K562 (cell line): ENCODE measurements around the gene PIH1D1. TPM values are rescaled to one million over a fixed set of nuclear protein-coding genes. Genes with fewer than 3 reads are reported as not detected.
A peak's percentile ranks its signal among the peaks of the same experiment; 100 is the strongest.

Experiments used
- ARID2 ChIP-seq: fragments of 450-650 bp; IDR thresholded peaks from 2 replicates; pipeline ENCODE4 v1.6.1; 2017; ENCODE audit warnings: antibody characterized with exemption, mild to moderate bottlenecking
- ATF6 ChIP-seq: sonication (generic); formaldehyde crosslinking; IDR thresholded peaks from 2 replicates; pipeline ENCODE4 v1.4.0; 2020; ENCODE audit warnings: mild to moderate bottlenecking, missing genetic modification reagents
- ATF7 ChIP-seq: fragments of 450-650 bp; IDR thresholded peaks from 2 replicates; pipeline ENCODE4 v1.7.1; 2014; ENCODE audit warnings: mild to moderate bottlenecking, moderate library complexity
- BDP1 ChIP-seq: IDR thresholded peaks from 3 replicates; pipeline ENCODE4 v1.6.1; 2011; ENCODE audit not compliant: insufficient read length, insufficient read depth
- EP400 ChIP-seq: fragments of 450-650 bp; IDR thresholded peaks from 2 replicates; pipeline ENCODE4 v1.6.1; 2017; ENCODE audit warnings: antibody characterized with exemption, mild to moderate bottlenecking, moderate library complexity
- FOXM1 ChIP-seq, 2 experiments: fragments of 450-650 bp in 1 of 2; sonication (generic) in 1 of 2; formaldehyde crosslinking in 1 of 2; IDR thresholded peaks; 2 replicates each; pipeline versions ENCODE4 v1.6.1 to v1.9.0; 2017 to 2022; ENCODE audit warnings: low read depth in 2 of 2, mild to moderate bottlenecking in 2 of 2, missing genetic modification reagents in 1 of 2, moderate library complexity in 1 of 2
- KLF6 ChIP-seq: fragments of 250-450 bp; sonication (Bioruptor Pico); IDR thresholded peaks from 2 replicates; pipeline ENCODE4 v1.4.0; 2020; ENCODE audit warnings: mild to moderate bottlenecking, moderate library complexity, borderline replicate concordance
- LCOR ChIP-seq: sonication (generic); formaldehyde crosslinking; IDR thresholded peaks from 2 replicates; pipeline ENCODE4 v1.8.0; 2022; ENCODE audit warnings: mild to moderate bottlenecking, missing genetic modification reagents
- MAX ChIP-seq: sonication (generic); formaldehyde crosslinking; IDR thresholded peaks from 2 replicates; pipeline ENCODE4 v1.9.0; 2022; ENCODE audit warnings: mild to moderate bottlenecking, missing genetic modification reagents
- NR0B1 ChIP-seq: fragments of 450-650 bp; IDR thresholded peaks from one replicate; pipeline ENCODE4 v1.6.1; 2018; ENCODE audit warnings: mild to moderate bottlenecking, moderate library complexity; ENCODE audit not compliant: partially characterized antibody
- SRSF1 ChIP-seq: fragments of 200-400 bp; formaldehyde crosslinking; IDR thresholded peaks from 2 replicates; pipeline ENCODE4 v1.6.1; 2017; ENCODE audit warnings: mild to moderate bottlenecking, low read depth, low read length, moderate library complexity
- STAT5B ChIP-seq: fragments of 250-450 bp; sonication (Bioruptor Pico); IDR thresholded peaks from 2 replicates; pipeline ENCODE4 v1.8.0; 2021; ENCODE audit warnings: mild to moderate bottlenecking, inconsistent platforms
- ZBTB7A ChIP-seq: IDR thresholded peaks from 2 replicates; pipeline ENCODE4 v1.6.1; 2011; ENCODE audit warnings: low read depth, mild to moderate bottlenecking, low read length, moderate library complexity, borderline replicate concordance; ENCODE audit not compliant: control insufficient read depth
- ZNF143 ChIP-seq: sonication (generic); formaldehyde crosslinking; IDR thresholded peaks from 2 replicates; pipeline ENCODE4 v1.9.0; 2022; ENCODE audit warnings: mild to moderate bottlenecking, missing genetic modification reagents
- ZNF398 ChIP-seq: fragments of 250-450 bp; sonication (Bioruptor Pico); IDR thresholded peaks from 2 replicates; pipeline ENCODE4 v1.8.0; 2021; ENCODE audit warnings: moderate library complexity, mild to moderate bottlenecking, inconsistent platforms
- ZNF707 ChIP-seq: fragments of 250-450 bp; sonication (Bioruptor Pico); conservative IDR thresholded peaks from 2 replicates; pipeline ENCODE4 v1.8.0; 2022; ENCODE audit warnings: inconsistent platforms, mild to moderate bottlenecking, moderate library complexity
- ZNF717 ChIP-seq: fragments of 250-450 bp; sonication (Bioruptor Pico); IDR thresholded peaks from 2 replicates; pipeline ENCODE4 v1.5.0; 2021
- ZNF77 ChIP-seq: fragments of 250-450 bp; sonication (Bioruptor Pico); IDR thresholded peaks from 2 replicates; pipeline ENCODE4 v1.5.0; 2020
- ZNF79 ChIP-seq: fragments of 250-450 bp; sonication (Bioruptor Pico); IDR thresholded peaks from 2 replicates; pipeline ENCODE4 v1.4.0; 2020; ENCODE audit warnings: low read depth, mild to moderate bottlenecking, moderate library complexity
- polyA plus RNA-seq, 8 experiments: library from polyadenylated mRNA; depleted of rRNA in 4 of 8; stranded (reverse) in 5 of 8; unstranded in 3 of 8; fragments of >200 nt; fragmentation: Nextera tagmentation in 2 of 8; fragmentation: Illumina TruSeq in 1 of 8; extraction: Ambion mirVana in 2 of 8; extraction: Trizol in 1 of 8; gene quantifications; 2 replicates each; pipeline versions ENCODE4 v1.2.1 to v1.2.3, GENCODE V29; 2011 to 2014; ENCODE audit warnings: inconsistent platforms in 1 of 8, missing spikeins in 1 of 8
- total RNA-seq, 7 experiments: library from RNA; depleted of rRNA in 6 of 7; stranded (reverse); fragments of >200 nt in 6 of 7; fragmentation: Illumina TruSeq in 2 of 7; extraction: Trizol in 2 of 7; gene quantifications; 2 replicates each; pipeline versions ENCODE4 v1.2.1 to v1.2.3, GENCODE V29; 2011 to 2021; ENCODE audit warnings: low replicate concordance in 1 of 7

The PIH1D1 gene
- total and polyA plus RNA-seq, 9 of the 15 experiments (the other 6 are each of a cell fraction or from before 2014, with no cell fraction given) = 26.5 to 224 (median 137) TPM

GRCh38 chr19:49488863-49489537, 37.4 kb upstream of the PIH1D1 start (continued):
- TF ChIP-seq ZNF79 (CRISPR knock-in tag) = no peak
- no peak for TF ChIP-seq ZNF398 (CRISPR knock-in tag)
- TF ChIP-seq ZBTB7A = no peak
- no peak for TF ChIP-seq ZNF143 (CRISPR knock-in tag)
- no peak for TF ChIP-seq ZNF707 (CRISPR knock-in tag)
- no peak for TF ChIP-seq KLF6 (CRISPR knock-in tag)
- TF ChIP-seq EP400 = no peak; the same call in 1 of the 2 replicates
- TF ChIP-seq ATF6 (CRISPR knock-in tag) = no peak
- TF ChIP-seq NR0B1 = no peak
- TF ChIP-seq FOXM1 (IDR thresholded peaks at IDR 0.05; ENCODE audit: low read depth) = no peak
- 0 out of 2 replicates have a peak, but pooled peaks have one; percentile 7 for TF ChIP-seq FOXM1 (CRISPR knock-in tag; IDR thresholded peaks at IDR 0.05; ENCODE audit: low read depth)
- no peak for TF ChIP-seq SRSF1
- no peak for TF ChIP-seq BDP1
- TF ChIP-seq STAT5B (CRISPR knock-in tag) = no peak
- TF ChIP-seq ZNF77 (CRISPR knock-in tag) = no peak
- no peak for TF ChIP-seq ARID2
- TF ChIP-seq ATF7 = no peak
- TF ChIP-seq MAX = no peak
- TF ChIP-seq ZNF717 = no peak
- TF ChIP-seq LCOR = no peak
